GM21723 (cell line): ENCODE measurements around the gene ATP8A2.

Experiments
- ATAC-seq: cut with Tn5 transposase; IDR thresholded peaks from one replicate; pipeline ENCODE4 v1.9.1; 2021; ENCODE audit warnings: mild to moderate bottlenecking, moderate library complexity; ENCODE audit not compliant: unreplicated experiment

The ATP8A2 gene

GRCh38 chr13:25905611-25906010, 533.8 kb downstream of the ATP8A2 start:
- ATAC-seq: no peak

GRCh38 chr13:25906191-25906661, 534.5 kb downstream of the ATP8A2 start:
- no peak for ATAC-seq

- ATAC-seq: no peak
Measured at GRCh38 chr13:25908366-25908765, 536.6 kb downstream of the ATP8A2 start.

GRCh38 chr13:25910243-25910642, 538.5 kb downstream of the ATP8A2 start:
- no peak for ATAC-seq

- no peak for ATAC-seq
Measured at GRCh38 chr13:25910991-25911419, 539.2 kb downstream of the ATP8A2 start.

- no peak for ATAC-seq
Measured at GRCh38 chr13:25912961-25913360, 541.2 kb downstream of the ATP8A2 start.

- no peak for ATAC-seq
Measured at GRCh38 chr13:25915840-25916518, 544.2 kb downstream of the ATP8A2 start.

- no peak for ATAC-seq
Measured at GRCh38 chr13:25920277-25920676, 548.5 kb downstream of the ATP8A2 start.

- no peak for ATAC-seq
Measured at GRCh38 chr13:25920931-25921330, 549.2 kb downstream of the ATP8A2 start.

GRCh38 chr13:25922376-25922775, 550.6 kb downstream of the ATP8A2 start:
- ATAC-seq: no peak

- ATAC-seq: no peak
Measured at GRCh38 chr13:25923217-25924085, 551.7 kb downstream of the ATP8A2 start.

- ATAC-seq: no peak
Measured at GRCh38 chr13:25927363-25927762, 555.6 kb downstream of the ATP8A2 start.

- no peak for ATAC-seq
Measured at GRCh38 chr13:25927932-25928331, 556.2 kb downstream of the ATP8A2 start.

GRCh38 chr13:25928941-25929505, 557.2 kb downstream of the ATP8A2 start:
- no peak for ATAC-seq

- ATAC-seq: no peak
Measured at GRCh38 chr13:25929816-25930215, 558.0 kb downstream of the ATP8A2 start.

GRCh38 chr13:25930653-25931052, 558.9 kb downstream of the ATP8A2 start:
- no peak for ATAC-seq

- no peak for ATAC-seq
Measured at GRCh38 chr13:25932365-25932764, 560.6 kb downstream of the ATP8A2 start.

- no peak for ATAC-seq
Measured at GRCh38 chr13:25933520-25933919, 561.7 kb downstream of the ATP8A2 start.

GRCh38 chr13:25934127-25934526, 562.4 kb downstream of the ATP8A2 start:
- no peak for ATAC-seq

- no peak for ATAC-seq
Measured at GRCh38 chr13:25939961-25940687, 568.4 kb downstream of the ATP8A2 start.

- no peak for ATAC-seq
Measured at GRCh38 chr13:25943081-25943480, 571.3 kb downstream of the ATP8A2 start.
